ENCODE data around the gene SLC38A4.

- no peak for TF ChIP-seq CTCF (IDR thresholded peaks at IDR 0.05; ENCODE audit: poor library complexity)
- no peak for TF ChIP-seq EZH2 (IDR thresholded peaks at IDR 0.05; ENCODE audit: borderline replicate concordance)
Observed at GRCh38 chr12:46798056-46798455, 27.7 kb downstream of the SLC38A4 start.
